ENCODE results near the gene POU2F2.

The POU2F2 gene

GRCh38 chr19:42156571-42156970 is 24.3 kb upstream of the POU2F2 start:
- H3K4me3 ChIP-seq (ENCODE audit: low read depth, low read length): no peak overlapping the region
- in situ Hi-C loops (cut with HindIII; ENCODE audit: low sequenced_read_pairs): no loop called here
- DNase-seq (ENCODE audit: low read depth, low spot score): no peak
- no peak for TF ChIP-seq CTCF (IDR thresholded peaks at IDR 0.05; ENCODE audit: low read depth, low read length)

- no peak for DNase-seq (ENCODE audit: low read depth, low spot score)
- in situ Hi-C loops (cut with HindIII; ENCODE audit: low sequenced_read_pairs): no loop called here
- TF ChIP-seq CTCF (IDR thresholded peaks at IDR 0.05; ENCODE audit: low read depth, low read length): no peak
- no peak overlapping the region for H3K4me3 ChIP-seq (ENCODE audit: low read depth, low read length)
These were observed 23.6 kb upstream of the POU2F2 start for GRCh38 chr19:42155796-42156195.

GRCh38 chr19:42154471-42155323 is 22.5 kb upstream of the POU2F2 start:
- in situ Hi-C loops (cut with HindIII; ENCODE audit: low sequenced_read_pairs): no loop called here
- no peak for DNase-seq (ENCODE audit: low read depth, low spot score)
- H3K4me3 ChIP-seq (ENCODE audit: low read depth, low read length): no peak overlapping the region
- TF ChIP-seq CTCF (IDR thresholded peaks at IDR 0.05; ENCODE audit: low read depth, low read length): no peak

GRCh38 chr19:42153672-42154433 is 21.6 kb upstream of the POU2F2 start:
- in situ Hi-C loops (cut with HindIII; ENCODE audit: low sequenced_read_pairs): no loop called here
- TF ChIP-seq CTCF (IDR thresholded peaks at IDR 0.05; ENCODE audit: low read depth, low read length): no peak
- H3K4me3 ChIP-seq (ENCODE audit: low read depth, low read length): no peak overlapping the region
- no peak for DNase-seq (ENCODE audit: low read depth, low spot score)

- DNase-seq (ENCODE audit: low read depth, low spot score): no peak
- in situ Hi-C loops (cut with HindIII; ENCODE audit: low sequenced_read_pairs): no loop called here
- no peak overlapping the region for H3K4me3 ChIP-seq (ENCODE audit: low read depth, low read length)
- TF ChIP-seq CTCF (IDR thresholded peaks at IDR 0.05; ENCODE audit: low read depth, low read length): no peak
These were observed 20.8 kb upstream of the POU2F2 start for GRCh38 chr19:42152910-42153671.
